ENCODE measurements around the gene YPEL2.

GRCh38 chr17:59416184-59416583, 84.7 kb downstream of the YPEL2 start:
- TF ChIP-seq, protein P1, sequence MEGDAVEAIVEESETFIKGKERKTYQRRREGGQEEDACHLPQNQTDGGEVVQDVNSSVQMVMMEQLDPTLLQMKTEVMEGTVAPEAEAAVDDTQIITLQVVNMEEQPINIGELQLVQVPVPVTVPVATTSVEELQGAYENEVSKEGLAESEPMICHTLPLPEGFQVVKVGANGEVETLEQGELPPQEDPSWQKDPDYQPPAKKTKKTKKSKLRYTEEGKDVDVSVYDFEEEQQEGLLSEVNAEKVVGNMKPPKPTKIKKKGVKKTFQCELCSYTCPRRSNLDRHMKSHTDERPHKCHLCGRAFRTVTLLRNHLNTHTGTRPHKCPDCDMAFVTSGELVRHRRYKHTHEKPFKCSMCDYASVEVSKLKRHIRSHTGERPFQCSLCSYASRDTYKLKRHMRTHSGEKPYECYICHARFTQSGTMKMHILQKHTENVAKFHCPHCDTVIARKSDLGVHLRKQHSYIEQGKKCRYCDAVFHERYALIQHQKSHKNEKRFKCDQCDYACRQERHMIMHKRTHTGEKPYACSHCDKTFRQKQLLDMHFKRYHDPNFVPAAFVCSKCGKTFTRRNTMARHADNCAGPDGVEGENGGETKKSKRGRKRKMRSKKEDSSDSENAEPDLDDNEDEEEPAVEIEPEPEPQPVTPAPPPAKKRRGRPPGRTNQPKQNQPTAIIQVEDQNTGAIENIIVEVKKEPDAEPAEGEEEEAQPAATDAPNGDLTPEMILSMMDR (IDR thresholded peaks at IDR 0.05; ENCODE audit: extremely low read depth in 1 of 2, insufficient read depth in 1 of 2, low read depth in 1 of 2, low read length in 2 of 2), result no peak
- TF ChIP-seq EZH2 (IDR thresholded peaks at IDR 0.05; ENCODE audit: borderline replicate concordance, low read depth, low read length, severe bottlenecking), result no peak
- TF ChIP-seq, protein P2, sequence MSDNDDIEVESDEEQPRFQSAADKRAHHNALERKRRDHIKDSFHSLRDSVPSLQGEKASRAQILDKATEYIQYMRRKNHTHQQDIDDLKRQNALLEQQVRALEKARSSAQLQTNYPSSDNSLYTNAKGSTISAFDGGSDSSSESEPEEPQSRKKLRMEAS (IDR thresholded peaks at IDR 0.05; ENCODE audit: insufficient read depth, insufficient read length), result no peak
- TF ChIP-seq POLR2AphosphoS5 (IDR thresholded peaks at IDR 0.05; ENCODE audit: insufficient read depth, low read depth, low read length), result no peak
- TF ChIP-seq POLR2A (IDR thresholded peaks at IDR 0.05; ENCODE audit: low read depth, low read length), result no peak
